Right lobe of liver (tissue), 6 donors: ENCODE measurements around the gene THSD7B. TPM values are rescaled to one million over a fixed set of nuclear protein-coding genes. Genes with fewer than 3 reads are reported as not detected.

ENCODE experiments used
- ATAC-seq, 4 donors: fragments of 200-7000 bp; cut with Tn5 transposase; one replicate each; pipeline ENCODE4 v1.9.1; 2020; ENCODE audit warnings: mild to moderate bottlenecking in 4 of 4, moderate library complexity in 4 of 4
- DNase-seq, 3 donors: peaks; one replicate each; pipeline ENCODE4 v3.0.0-alpha.2; 2020
- H3K27ac ChIP-seq, 3 donors: fragments of 200-600 bp; one replicate each; pipeline ENCODE4 v1.8.0; 2022
- H3K27me3 ChIP-seq, 2 donors: fragments of 200-600 bp; one replicate each; pipeline ENCODE4 v1.8.0; 2022
- H3K36me3 ChIP-seq, 4 donors: fragments of 200-600 bp; sonication (generic) in 1 of 4; one replicate each; pipeline versions ENCODE4 v1.5.1 to v1.8.0; 2017 to 2022; ENCODE audit warnings: control low read depth in 1 of 4
- H3K4me1 ChIP-seq, 4 donors: fragments of 200-600 bp; sonication (generic) in 1 of 4; one replicate each; pipeline versions ENCODE4 v1.5.1 to v1.8.0; 2017 to 2022; ENCODE audit warnings: control low read depth in 1 of 4
- H3K4me3 ChIP-seq, 3 donors: fragments of 200-600 bp; one replicate each; pipeline ENCODE4 v1.8.0; 2022
- H3K9me3 ChIP-seq, 4 donors: fragments of 200-600 bp; sonication (generic) in 1 of 4; one replicate each; pipeline versions ENCODE4 v1.5.1 to v1.8.0; 2017 to 2022; ENCODE audit warnings: control low read depth in 1 of 4
- POLR2A ChIP-seq: fragments of 450-650 bp; IDR thresholded peaks from one replicate; pipeline ENCODE4 v1.6.1; 2017; ENCODE audit warnings: antibody characterized with exemption, mild to moderate bottlenecking
- WGBS: methylation state at CpG from one replicate; pipeline ENCODE4 v1.1.6; 2018; ENCODE audit warnings: low coverage, low lambda C conversion rate; ENCODE audit not compliant: insufficient coverage; ENCODE audit errors: missing lambda C conversion rate; 5-methylcytosine and 5-hydroxymethylcytosine counted together
- intact Hi-C, 2 donors: fragments of 100-400 bp; cut with DNase I; formaldehyde crosslinking; loops; one replicate each; pipeline versions ENCODE4 v1.11.2 to v1.14.1; 2022
- total RNA-seq, 6 experiments: library from RNA; depleted of rRNA in 2 of 6; stranded (reverse); fragments of >200 nt in 2 of 6; fragmentation: NEBNext Ultra II Directional in 3 of 6; extraction: Animal tissue kit (Norgen Biotek cat#: 25700) in 3 of 6; gene quantifications; one replicate each; pipeline versions ENCODE4 v1.1.0 to v1.2.4, GENCODE V29; 2016 to 2023
- TF ChIP-seq, protein P1 (sequence below), 4 donors: fragments of 200-600 bp in 3 of 4; fragments of 450-650 bp in 1 of 4; IDR thresholded peaks; one replicate each; pipeline versions ENCODE4 v1.5.1 to v1.8.0; 2016 to 2022; ENCODE audit warnings: antibody characterized with exemption in 4 of 4, mild to moderate bottlenecking in 2 of 4
- donor health status: DM: no; HTN: yes; CAD: no.
- donor health status: DM: no; HTN: no; CAD: no.
- donor health status: DM: no; HTN: no; CAD: no.
- donor health status: DM: no; HTN: yes; CAD: no.
- donor health status: DM: no; HTN: yes; CAD: no.

Gene THSD7B
- total RNA-seq, 6 experiments from 2014 or later, result 0.07 to 0.89 (median 0.24) TPM

DNA sequence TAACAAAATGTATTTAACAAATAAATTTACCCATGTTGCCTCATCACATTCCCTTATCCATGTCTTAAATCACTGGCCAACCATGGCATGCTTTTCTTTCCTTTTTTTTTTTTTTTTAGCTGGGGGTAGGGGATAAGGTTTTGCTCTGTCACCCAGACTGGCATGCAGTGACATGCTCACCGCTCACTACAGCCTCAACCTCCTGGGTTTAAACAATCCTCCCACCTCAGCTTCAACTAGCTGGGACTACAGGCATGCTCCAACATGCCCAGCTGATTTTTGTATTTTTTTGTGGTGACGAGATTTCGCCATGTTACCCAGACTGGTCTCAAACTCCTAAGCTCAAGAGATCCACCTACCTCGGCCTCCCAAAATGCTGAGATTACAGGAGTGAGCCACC lies 266.4 kb downstream of the THSD7B start:
- no peaks in the 10 kb centered on the region for H3K36me3 ChIP-seq
- no peak for TF ChIP-seq POLR2A
- TF ChIP-seq, protein P1, sequence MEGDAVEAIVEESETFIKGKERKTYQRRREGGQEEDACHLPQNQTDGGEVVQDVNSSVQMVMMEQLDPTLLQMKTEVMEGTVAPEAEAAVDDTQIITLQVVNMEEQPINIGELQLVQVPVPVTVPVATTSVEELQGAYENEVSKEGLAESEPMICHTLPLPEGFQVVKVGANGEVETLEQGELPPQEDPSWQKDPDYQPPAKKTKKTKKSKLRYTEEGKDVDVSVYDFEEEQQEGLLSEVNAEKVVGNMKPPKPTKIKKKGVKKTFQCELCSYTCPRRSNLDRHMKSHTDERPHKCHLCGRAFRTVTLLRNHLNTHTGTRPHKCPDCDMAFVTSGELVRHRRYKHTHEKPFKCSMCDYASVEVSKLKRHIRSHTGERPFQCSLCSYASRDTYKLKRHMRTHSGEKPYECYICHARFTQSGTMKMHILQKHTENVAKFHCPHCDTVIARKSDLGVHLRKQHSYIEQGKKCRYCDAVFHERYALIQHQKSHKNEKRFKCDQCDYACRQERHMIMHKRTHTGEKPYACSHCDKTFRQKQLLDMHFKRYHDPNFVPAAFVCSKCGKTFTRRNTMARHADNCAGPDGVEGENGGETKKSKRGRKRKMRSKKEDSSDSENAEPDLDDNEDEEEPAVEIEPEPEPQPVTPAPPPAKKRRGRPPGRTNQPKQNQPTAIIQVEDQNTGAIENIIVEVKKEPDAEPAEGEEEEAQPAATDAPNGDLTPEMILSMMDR (IDR thresholded peaks at IDR 0.05), result no peak
- intact Hi-C loops, result loop anchor here in 1 of 2 donors (10.0 kb wide), 1 partner anchor 157 kb away; no protein-coding TSS in a partner anchor
- H3K4me1 ChIP-seq, result no peaks in the 10 kb centered on the region
- WGBS, result 83% methylated on average over 3 of the region's 4 CpGs
- H3K9me3 ChIP-seq, result no peaks in the 10 kb centered on the region
- ATAC-seq (no peak), DNase-seq (no peak)
- H3K27me3 ChIP-seq, result no peaks in the 10 kb centered on the region
- no peak overlapping the region for H3K27ac ChIP-seq
- H3K4me3 ChIP-seq, result no peak overlapping the region

DNA sequence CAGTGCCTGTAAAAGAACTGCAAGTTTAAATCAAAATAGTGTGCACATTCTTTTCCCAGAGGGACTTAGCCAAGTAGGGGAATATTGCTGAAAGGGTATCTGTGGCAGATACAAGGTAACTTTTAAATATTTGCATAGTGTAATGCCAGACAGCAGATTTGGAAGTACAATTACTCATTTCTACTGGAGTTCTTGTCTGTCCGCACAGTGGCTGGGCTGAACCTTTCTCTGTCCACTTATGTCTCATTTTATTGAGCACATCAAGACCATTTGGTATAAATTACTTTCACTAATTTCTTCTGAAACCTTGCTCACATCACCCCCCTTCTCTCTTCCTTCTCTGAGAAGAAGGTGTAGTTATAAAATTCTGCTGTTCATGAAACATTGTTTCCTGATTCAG lies 271.3 kb downstream of the THSD7B start:
- intact Hi-C loops, result loop anchor here in 1 of 2 donors (10.0 kb wide), 1 partner anchor 162 kb away; no protein-coding TSS in a partner anchor
- Histone ChIP-seq H3K4me1 (no peaks in the 10 kb centered on the region), H3K9me3 (no peaks in the 10 kb centered on the region), H3K27me3 (no peaks in the 10 kb centered on the region), H3K27ac (no peak overlapping the region), H3K4me3 (no peak overlapping the region), H3K36me3 (no peaks in the 10 kb centered on the region)
- no peak for TF ChIP-seq POLR2A
- TF ChIP-seq, protein P1 (IDR thresholded peaks at IDR 0.05), result no peak
- WGBS, result 92% methylated on average over 1 of the region's 1 CpG
- DNase-seq (no peak), ATAC-seq (no peak)

DNA sequence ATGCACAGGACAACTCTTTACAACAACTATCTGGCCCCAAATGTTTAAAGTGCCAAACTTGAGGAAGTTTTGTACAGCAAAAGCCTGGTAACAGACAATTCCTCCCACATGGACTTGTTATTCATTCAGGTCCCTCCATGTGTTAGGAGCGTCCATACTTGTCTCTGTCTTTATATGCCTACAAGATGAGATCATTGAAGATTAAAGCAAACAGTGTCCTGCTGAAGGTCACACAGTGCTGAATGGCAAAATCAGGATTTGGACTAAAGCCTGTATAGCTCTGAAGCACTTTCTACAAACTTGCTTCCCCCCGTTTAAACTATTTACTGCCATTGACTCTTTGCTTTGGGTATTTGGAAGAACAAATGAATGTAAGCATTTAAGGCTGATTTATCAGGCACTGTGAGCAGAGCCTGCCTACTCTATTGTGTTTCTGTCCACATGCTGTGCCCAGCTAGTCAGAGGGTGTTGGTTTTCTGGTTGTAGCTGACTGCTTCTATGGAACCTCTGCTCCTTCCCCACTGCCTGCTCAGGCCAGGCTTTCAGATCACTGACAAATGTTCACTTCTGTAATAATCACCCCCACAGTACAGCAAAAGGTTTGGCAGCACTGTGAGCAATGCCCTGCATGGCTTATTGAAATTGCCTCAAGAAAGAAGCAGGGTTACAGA lies 274.3 kb downstream of the THSD7B start:
- Histone ChIP-seq H3K27me3 (no peaks in the 10 kb centered on the region), H3K36me3 (no peaks in the 10 kb centered on the region), H3K4me3 (no peak overlapping the region), H3K9me3 (no peaks in the 10 kb centered on the region), H3K27ac (no peak overlapping the region), H3K4me1 (no peaks in the 10 kb centered on the region)
- TF ChIP-seq POLR2A, result no peak
- TF ChIP-seq, protein P1 (IDR thresholded peaks at IDR 0.05), result no peak
- WGBS, result 48% methylated on average over 2 of the region's 2 CpGs
- DNase-seq (no peak), ATAC-seq (peak in 2 of 4 donors; percentile 29 to 48)
- intact Hi-C loops, result loop anchor here in 1 of 2 donors (10.0 kb wide), 1 partner anchor 165 kb away; no protein-coding TSS in a partner anchor

DNA sequence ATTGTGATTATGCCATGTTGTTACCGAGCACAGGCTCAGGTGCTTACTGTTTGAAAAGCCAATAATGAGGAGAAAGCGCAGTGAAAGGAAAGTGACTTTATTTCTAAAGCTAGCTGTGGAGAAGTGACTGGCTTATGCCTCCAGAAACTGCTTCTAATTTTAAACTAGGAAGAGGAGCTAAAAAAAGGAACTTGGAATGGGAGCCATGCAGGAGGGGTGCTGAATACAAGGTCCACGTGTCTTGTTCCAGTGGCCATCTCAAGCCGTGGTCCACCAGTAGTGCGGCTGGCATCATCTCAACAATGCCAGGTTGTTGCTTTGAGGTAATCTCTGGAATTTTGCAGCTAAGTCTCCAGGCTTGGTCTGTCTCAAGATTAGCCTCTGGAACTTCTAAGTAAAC lies 282.0 kb downstream of the THSD7B start:
- no peak for ATAC-seq
- no peaks in the 10 kb centered on the region for H3K9me3 ChIP-seq
- no peak for DNase-seq
- H3K27me3 ChIP-seq, result no peaks in the 10 kb centered on the region
- no peak for TF ChIP-seq POLR2A
- TF ChIP-seq, protein P1 (IDR thresholded peaks at IDR 0.05), result no peak
- H3K4me1 ChIP-seq, result peaks cover 0 to 12% (median 0%) of the 10 kb centered on the region in 4 donors
- H3K4me3 ChIP-seq, result no peak overlapping the region
- intact Hi-C loops, result no loop called here
- H3K36me3 ChIP-seq, result no peaks in the 10 kb centered on the region
- WGBS, result 67% methylated on average over 5 of the region's 5 CpGs
- no peak overlapping the region for H3K27ac ChIP-seq
